DMS53 treated with DMSO at 0.1 percent for 48 hours (cell line): ENCODE data around the gene PIMREG.

ENCODE experiments used
- DNase-seq: peaks from one replicate; lab custom pipeline; 2025; ENCODE audit not compliant: unreplicated experiment; lab: John Stamatoyannopoulos, UW

The PIMREG gene

DNA sequence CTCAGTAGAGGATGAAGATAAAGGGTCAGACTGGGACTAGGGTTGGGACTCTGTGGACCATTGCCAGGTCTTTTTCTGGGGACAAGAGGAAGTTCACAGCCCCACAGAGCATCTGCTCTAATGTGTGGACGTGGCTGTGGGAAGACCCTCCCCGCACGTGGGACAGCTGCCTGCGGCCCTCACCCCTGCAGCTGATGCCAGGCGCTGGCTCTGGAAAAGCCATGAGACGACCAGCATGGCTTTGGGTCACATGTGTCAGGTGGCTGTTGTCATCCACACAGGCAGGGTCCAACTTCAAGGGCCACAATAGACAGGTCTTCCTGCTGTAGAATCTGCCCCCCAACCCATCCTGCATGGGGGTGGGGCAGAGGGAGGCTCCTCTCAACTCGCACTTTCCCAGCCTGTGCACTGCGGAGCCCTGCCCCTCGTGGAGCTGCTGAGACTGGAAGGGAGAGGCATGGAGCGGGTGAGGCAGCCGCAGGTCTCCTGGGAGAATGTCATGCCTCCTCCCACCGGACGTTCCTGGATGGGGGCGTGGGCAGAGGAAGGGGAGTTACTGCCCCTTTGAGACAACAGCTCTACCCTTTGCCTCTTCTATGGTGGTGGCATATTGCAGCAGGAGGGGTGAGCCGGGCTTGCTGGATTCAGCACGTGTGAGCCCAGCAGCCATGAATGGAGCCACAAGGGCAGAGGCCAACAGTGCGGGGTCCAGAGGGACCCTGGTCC, 53.4 kb downstream of the PIMREG start:
- DNase-seq, result no peak

DNA sequence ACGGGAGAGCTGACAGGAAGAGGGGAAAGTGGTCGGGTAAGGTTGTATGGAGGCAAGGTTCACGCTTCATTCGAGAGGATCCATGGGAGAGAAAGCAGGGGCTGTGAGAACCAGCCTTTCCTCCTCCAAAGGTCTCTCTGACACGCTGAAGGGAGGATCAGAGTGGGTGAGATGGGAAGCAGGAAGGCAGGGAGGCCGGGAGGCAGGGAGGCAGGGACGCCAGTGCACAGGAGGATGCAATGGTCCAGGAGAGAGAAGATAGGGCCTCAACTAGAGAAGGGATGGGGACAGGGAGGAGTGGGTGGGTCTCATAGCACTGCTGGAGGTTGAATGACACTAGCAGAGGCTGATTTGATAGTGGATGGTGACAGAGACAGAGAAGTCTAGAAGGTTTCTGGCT, 54.1 kb downstream of the PIMREG start:
- no peak for DNase-seq

DNA sequence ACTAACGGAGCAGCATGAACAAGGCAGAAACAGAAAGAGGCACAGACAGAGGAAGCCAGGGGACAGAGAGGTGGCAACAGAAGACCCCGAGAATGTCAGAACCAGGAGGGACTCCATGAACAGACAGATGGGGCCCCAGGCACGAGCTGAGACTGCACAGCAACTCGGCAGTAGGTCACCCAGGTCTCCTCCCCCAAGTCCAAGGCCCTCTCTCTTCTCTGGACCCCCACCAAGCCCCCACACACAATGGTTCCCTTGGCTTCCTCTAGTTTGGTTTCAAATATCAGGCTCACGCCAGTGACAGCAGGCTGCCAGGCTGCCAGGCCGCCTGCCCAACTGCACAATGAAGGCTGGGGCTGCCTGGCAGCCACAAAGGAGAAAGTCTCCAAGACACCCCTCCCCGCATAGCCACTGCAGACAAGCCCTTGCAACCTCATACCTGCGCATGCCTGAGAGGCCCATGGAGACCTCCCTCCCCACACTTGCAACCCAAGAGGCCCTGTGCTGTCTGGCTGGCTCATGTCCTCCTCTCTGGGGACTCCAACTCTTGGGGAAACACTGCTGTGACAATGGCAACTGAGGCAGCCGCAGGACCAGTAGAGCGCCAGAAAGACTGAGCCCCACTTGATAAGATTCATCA, 54.8 kb downstream of the PIMREG start:
- no peak for DNase-seq
